Measurements from ENCODE around the gene SPECC1. TPM values are rescaled to one million over a fixed set of nuclear protein-coding genes. Genes with fewer than 3 reads are reported as not detected.

SPECC1 gene
- total RNA-seq, 1 donor from 2014 or later, result 93.1 TPM

- Histone ChIP-seq H3K79me2 (ENCODE audit: low read depth) (no peaks in the 10 kb centered on the region), H3K4me3 (no peak overlapping the region), H3K36me3 (no peaks in the 10 kb centered on the region), H3K27me3 (no peaks in the 10 kb centered on the region), H3K4me1 (peaks cover under 1% of the 10 kb centered on the region), H3F3A (ENCODE audit: low read depth) (peaks cover 2% of the 10 kb centered on the region), H3K9ac (no peak overlapping the region), H3K4me2 (no peak overlapping the region), H4K20me1 (ENCODE audit: low read depth) (peaks cover 3% of the 10 kb centered on the region), H2AFZ (replicated peaks) (no peak overlapping the region), H3K9me3 (ENCODE audit: low read depth) (no peaks in the 10 kb centered on the region), H3K27ac (no peak overlapping the region)
- Mint-ChIP-seq H3K9me3 (no peaks in the 10 kb centered on the region), H3K27me3 (ENCODE audit: insufficient read depth, low read depth) (peaks cover 2% of the 10 kb centered on the region), H3K27ac (no peak overlapping the region), H3K4me3 (no peak overlapping the region), H3K36me3 (peaks cover 18% of the 10 kb centered on the region), H3K4me1 (peaks cover 8% of the 10 kb centered on the region)
- no peak for TF ChIP-seq CTCF (IDR thresholded peaks at IDR 0.05)
- no peak for TF ChIP-seq EZH2 (IDR thresholded peaks at IDR 0.05)
- no peak for TF ChIP-seq EZH2phosphoT487 (IDR thresholded peaks at IDR 0.05)
- DNase-seq (ENCODE audit: low spot score), result no peak
These were observed 202.1 kb downstream of the SPECC1 start for GRCh38 chr17:20211246-20211645.

- Mint-ChIP-seq H3K4me1 (peaks cover 23% of the 10 kb centered on the region), H3K27me3 (ENCODE audit: insufficient read depth, low read depth) (peaks cover 2% of the 10 kb centered on the region), H3K36me3 (peaks cover 18% of the 10 kb centered on the region), H3K4me3 (no peak overlapping the region), H3K27ac (no peak overlapping the region), H3K9me3 (no peaks in the 10 kb centered on the region)
- H3K79me2 ChIP-seq (ENCODE audit: low read depth), result no peaks in the 10 kb centered on the region
- TF ChIP-seq EZH2phosphoT487 (IDR thresholded peaks at IDR 0.05) (no peak), CTCF (IDR thresholded peaks at IDR 0.05) (no peak), EZH2 (IDR thresholded peaks at IDR 0.05) (no peak)
- H3F3A ChIP-seq (ENCODE audit: low read depth), result peaks cover 20% of the 10 kb centered on the region
- DNase-seq (ENCODE audit: low spot score), result no peak
- H3K9me3 ChIP-seq (ENCODE audit: low read depth), result no peaks in the 10 kb centered on the region
- H3K36me3 ChIP-seq, result no peaks in the 10 kb centered on the region
- no peaks in the 10 kb centered on the region for H3K27me3 ChIP-seq
- peaks cover 12% of the 10 kb centered on the region for H3K4me1 ChIP-seq
- no peak overlapping the region for H3K4me2 ChIP-seq
- no peak overlapping the region for H3K9ac ChIP-seq
- H2AFZ ChIP-seq (replicated peaks), result no peak overlapping the region
- H3K27ac ChIP-seq, result no peak overlapping the region
- peaks cover 23% of the 10 kb centered on the region for H4K20me1 ChIP-seq (ENCODE audit: low read depth)
- H3K4me3 ChIP-seq, result no peak overlapping the region
These were observed 204.3 kb downstream of the SPECC1 start for GRCh38 chr17:20213449-20213848.

- Histone ChIP-seq H4K20me1 (ENCODE audit: low read depth) (peaks cover 20% of the 10 kb centered on the region), H3K9ac (no peak overlapping the region), H3K4me1 (peaks cover 17% of the 10 kb centered on the region), H2AFZ (replicated peaks) (no peak overlapping the region), H3K27ac (no peak overlapping the region), H3K27me3 (no peaks in the 10 kb centered on the region), H3K4me3 (no peak overlapping the region), H3K36me3 (no peaks in the 10 kb centered on the region), H3F3A (ENCODE audit: low read depth) (peaks cover 20% of the 10 kb centered on the region), H3K9me3 (ENCODE audit: low read depth) (no peaks in the 10 kb centered on the region), H3K79me2 (ENCODE audit: low read depth) (peaks cover 11% of the 10 kb centered on the region), H3K4me2 (no peak overlapping the region)
- Mint-ChIP-seq H3K36me3 (peaks cover 14% of the 10 kb centered on the region), H3K9me3 (peaks cover 5% of the 10 kb centered on the region), H3K27ac (no peak overlapping the region), H3K4me3 (no peak overlapping the region), H3K27me3 (ENCODE audit: insufficient read depth, low read depth) (peaks cover 2% of the 10 kb centered on the region), H3K4me1 (peaks cover 34% of the 10 kb centered on the region)
- DNase-seq (ENCODE audit: low spot score), result no peak
- TF ChIP-seq CTCF (IDR thresholded peaks at IDR 0.05) (no peak), EZH2 (IDR thresholded peaks at IDR 0.05) (no peak)
These were observed 205.6 kb downstream of the SPECC1 start for GRCh38 chr17:20214794-20215193.
